C4-2B (cell line): Measurements from ENCODE around the gene NAPA.

Experiments
- H3K27ac ChIP-seq: fragments of 450-650 bp; 2 replicates; pipeline ENCODE4 v1.5.1; 2017
- CTCF ChIP-seq: fragments of 450-650 bp; conservative IDR thresholded peaks from 2 replicates; pipeline ENCODE4 v1.5.1; 2017; ENCODE audit warnings: mild to moderate bottlenecking
- ZFX ChIP-seq: fragments of 450-650 bp; IDR thresholded peaks from 2 replicates; pipeline ENCODE4 v1.6.1; 2017

Gene NAPA

GRCh38 chr19:47521473-47522180 lies 6.8 kb upstream of the NAPA start:
- no peak for TF ChIP-seq CTCF
- TF ChIP-seq ZFX: no peak
- no peak overlapping the region for H3K27ac ChIP-seq

GRCh38 chr19:47520839-47521238 lies 6.0 kb upstream of the NAPA start:
- TF ChIP-seq ZFX (no peak), CTCF (no peak)

GRCh38 chr19:47520343-47520806 lies 5.5 kb upstream of the NAPA start:
- TF ChIP-seq ZFX (no peak), CTCF (no peak)
- H3K27ac ChIP-seq: no peak overlapping the region

More at GRCh38 chr19:47520839-47521238, 6.0 kb upstream of the NAPA start:
- H3K27ac ChIP-seq: no peak overlapping the region

GRCh38 chr19:47518854-47519253 lies 4.0 kb upstream of the NAPA start:
- no peak for TF ChIP-seq CTCF
- TF ChIP-seq ZFX: no peak
- no peak overlapping the region for H3K27ac ChIP-seq

GRCh38 chr19:47518139-47518538 lies 3.3 kb upstream of the NAPA start:
- H3K27ac ChIP-seq: no peak overlapping the region
- TF ChIP-seq CTCF (no peak), ZFX (no peak)

GRCh38 chr19:47514151-47514868 lies 553 bp downstream of the NAPA start:
- 0 out of 2 replicates have a peak, but pooled peaks have one; percentile 15 for TF ChIP-seq ZFX
- TF ChIP-seq CTCF: no peak
- peak overlapping the region; percentile 96 for H3K27ac ChIP-seq

- H3K27ac ChIP-seq: peak overlapping the region; percentile 96
- TF ChIP-seq CTCF (no peak), ZFX (no peak)
These were observed 1.9 kb downstream of the NAPA start for GRCh38 chr19:47512948-47513319.
